Prostate gland (tissue), 2 donors: Measurements from ENCODE around the gene ERC2.

ENCODE experiments used
- POLR2A ChIP-seq: fragments of 450-650 bp; IDR thresholded peaks from one replicate; pipeline ENCODE4 v1.6.1; 2016; ENCODE audit warnings: antibody characterized with exemption, mild to moderate bottlenecking
- POLR2AphosphoS5 ChIP-seq: sonication (generic); formaldehyde crosslinking; IDR thresholded peaks from one replicate; pipeline ENCODE4 v1.6.1; 2017; ENCODE audit warnings: antibody characterized with exemption
- TF ChIP-seq, protein P1 (sequence below), 4 experiments: fragments of 200-600 bp in 2 of 4; fragments of 450-650 bp in 2 of 4; sonication (generic) in 2 of 4; IDR thresholded peaks; 1 replicate in 3 of 4; 2 replicates in 1 of 4; pipeline ENCODE4 v1.5.1; 2016 to 2019; ENCODE audit warnings: antibody characterized with exemption in 4 of 4, mild to moderate bottlenecking in 2 of 4, moderate library complexity in 2 of 4

DNA sequence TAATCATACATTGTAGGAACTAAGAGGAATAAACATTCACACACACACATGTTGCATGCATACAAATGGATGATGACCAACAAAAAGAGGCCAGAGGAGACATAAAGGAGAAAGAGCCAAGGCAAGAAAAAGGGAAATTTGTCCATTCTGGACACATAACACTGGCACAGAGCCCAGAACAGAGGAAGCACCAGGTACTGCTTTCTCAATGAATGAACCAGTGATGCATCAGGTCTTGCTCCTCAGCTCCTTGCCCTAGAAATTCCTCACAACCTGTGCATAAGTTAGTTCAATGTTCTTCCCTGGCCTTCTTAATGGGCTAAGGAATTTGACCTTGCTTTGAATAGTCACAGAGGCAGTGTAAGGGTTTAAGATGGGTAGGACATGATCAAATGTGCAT, 270.3 kb downstream of the ERC2 start:
- TF ChIP-seq, protein P1, sequence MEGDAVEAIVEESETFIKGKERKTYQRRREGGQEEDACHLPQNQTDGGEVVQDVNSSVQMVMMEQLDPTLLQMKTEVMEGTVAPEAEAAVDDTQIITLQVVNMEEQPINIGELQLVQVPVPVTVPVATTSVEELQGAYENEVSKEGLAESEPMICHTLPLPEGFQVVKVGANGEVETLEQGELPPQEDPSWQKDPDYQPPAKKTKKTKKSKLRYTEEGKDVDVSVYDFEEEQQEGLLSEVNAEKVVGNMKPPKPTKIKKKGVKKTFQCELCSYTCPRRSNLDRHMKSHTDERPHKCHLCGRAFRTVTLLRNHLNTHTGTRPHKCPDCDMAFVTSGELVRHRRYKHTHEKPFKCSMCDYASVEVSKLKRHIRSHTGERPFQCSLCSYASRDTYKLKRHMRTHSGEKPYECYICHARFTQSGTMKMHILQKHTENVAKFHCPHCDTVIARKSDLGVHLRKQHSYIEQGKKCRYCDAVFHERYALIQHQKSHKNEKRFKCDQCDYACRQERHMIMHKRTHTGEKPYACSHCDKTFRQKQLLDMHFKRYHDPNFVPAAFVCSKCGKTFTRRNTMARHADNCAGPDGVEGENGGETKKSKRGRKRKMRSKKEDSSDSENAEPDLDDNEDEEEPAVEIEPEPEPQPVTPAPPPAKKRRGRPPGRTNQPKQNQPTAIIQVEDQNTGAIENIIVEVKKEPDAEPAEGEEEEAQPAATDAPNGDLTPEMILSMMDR (IDR thresholded peaks at IDR 0.05): no peak
- TF ChIP-seq POLR2A (no peak), POLR2AphosphoS5 (no peak)
